HG02642 (cell line): ENCODE results near the gene TRIM69.

Experiments
- ATAC-seq: cut with Tn5 transposase; IDR thresholded peaks from one replicate; pipeline ENCODE4 v1.9.1; 2021; ENCODE audit warnings: mild to moderate bottlenecking; ENCODE audit not compliant: unreplicated experiment, poor library complexity

Gene TRIM69

DNA sequence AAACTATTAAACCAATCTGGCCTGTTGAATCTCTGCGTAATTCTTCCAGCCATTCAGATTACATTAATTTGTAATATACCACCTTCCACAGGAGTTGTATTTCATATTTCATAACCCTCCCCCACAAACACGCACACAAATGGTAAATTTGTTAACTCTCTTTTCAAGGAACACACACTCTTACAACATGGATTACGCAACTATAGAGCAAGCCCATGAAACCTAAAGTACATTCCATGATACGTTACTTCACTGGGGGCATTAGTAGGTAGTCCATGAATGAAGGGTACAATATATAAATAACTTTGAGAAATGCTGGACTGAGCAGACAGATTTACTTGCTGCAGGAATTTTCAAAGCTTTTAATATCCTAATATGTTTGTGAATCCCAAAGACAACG, 65.0 kb downstream of the TRIM69 start:
- ATAC-seq, result no peak

DNA sequence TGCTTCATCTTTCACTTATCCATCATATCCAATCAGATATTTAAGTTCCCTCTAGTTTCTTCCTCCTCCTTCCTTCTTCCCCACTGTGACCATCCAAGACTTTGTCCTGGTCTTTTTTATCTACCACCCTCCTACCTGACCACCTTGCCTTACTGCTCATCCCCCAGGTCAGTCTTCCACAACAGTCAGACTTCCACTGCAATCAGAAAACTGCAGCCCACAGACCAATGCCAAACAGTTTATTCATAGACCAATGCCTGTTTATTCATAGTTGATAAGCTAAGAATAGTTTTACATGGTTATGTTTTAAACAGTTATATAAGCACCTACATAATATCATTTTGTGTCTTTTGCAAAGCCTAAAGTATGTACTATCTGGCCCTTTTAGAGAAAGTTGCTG, 65.5 kb downstream of the TRIM69 start:
- no peak for ATAC-seq

DNA sequence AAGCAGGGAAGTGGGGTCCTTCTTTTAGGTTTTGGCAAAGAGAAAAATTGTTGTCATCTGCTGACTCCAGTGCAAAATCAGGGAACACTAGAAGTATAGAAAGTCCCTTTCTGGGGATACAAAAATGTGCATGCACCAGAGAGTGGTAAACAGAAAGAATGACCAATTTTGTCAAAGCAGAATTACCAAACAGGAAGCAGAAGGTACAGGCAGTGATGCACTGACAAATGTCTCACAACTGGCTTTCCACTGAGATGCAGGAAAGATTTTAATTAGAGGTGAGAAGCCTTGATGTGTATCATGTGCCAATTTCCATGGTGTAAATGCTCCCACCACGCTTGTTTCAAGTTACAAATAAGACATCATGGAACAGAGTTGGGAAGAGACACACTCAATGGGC, 66.0 kb downstream of the TRIM69 start:
- ATAC-seq, result no peak

DNA sequence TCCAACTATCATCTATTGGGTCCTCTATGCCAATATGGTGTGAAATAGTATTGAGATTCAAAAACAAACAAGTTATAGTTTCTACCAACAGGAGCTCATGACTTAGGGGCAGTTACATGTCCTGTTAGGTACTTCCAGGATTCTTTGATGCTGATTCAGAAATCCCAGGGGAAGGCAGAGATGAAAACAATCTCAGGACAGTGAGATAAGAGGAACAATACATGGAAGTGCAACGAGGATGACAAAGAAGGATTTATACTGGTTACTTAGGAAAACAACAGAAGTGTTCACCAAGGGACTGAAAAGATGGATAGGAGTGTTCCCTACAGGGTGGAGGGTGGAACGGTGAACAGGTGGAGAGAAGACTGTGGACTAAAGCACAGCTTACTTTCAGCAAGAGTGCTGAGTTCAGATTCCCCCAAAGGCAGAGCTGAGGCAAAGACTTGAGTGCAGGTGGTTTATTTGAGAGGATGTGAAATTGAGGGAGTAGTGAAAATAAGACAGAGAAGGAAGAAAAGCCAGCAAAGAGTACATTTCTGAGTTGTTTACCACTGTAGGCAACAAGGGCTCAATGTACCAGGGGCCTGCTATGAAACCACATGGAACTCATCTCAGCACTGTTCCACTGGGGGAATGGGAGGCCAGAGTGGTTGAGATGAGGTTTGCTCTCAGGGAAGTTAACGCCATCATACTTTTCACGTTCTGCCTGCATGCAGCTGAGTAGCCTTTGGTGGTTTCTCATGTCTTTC, 68.1 kb downstream of the TRIM69 start:
- ATAC-seq, result peak; percentile 51

DNA sequence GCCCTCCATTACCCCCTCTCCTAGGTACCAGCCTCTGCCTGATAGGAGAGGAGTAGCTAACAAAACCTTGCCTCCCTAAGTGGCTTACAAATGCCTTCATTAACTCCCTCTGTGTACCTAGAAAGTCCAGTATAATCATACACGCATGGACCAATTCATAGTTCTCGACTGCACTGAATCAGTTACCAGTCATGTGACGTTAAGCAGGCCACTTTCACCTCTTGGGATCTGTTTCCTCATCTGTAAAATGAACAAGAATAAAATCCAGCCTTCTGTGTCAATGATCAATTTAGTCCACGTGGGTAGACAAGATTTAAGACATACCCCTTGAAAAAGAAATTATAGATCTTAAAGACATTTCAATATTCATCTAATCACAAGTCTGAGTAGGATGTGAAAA, 72.2 kb downstream of the TRIM69 start:
- ATAC-seq, result no peak

DNA sequence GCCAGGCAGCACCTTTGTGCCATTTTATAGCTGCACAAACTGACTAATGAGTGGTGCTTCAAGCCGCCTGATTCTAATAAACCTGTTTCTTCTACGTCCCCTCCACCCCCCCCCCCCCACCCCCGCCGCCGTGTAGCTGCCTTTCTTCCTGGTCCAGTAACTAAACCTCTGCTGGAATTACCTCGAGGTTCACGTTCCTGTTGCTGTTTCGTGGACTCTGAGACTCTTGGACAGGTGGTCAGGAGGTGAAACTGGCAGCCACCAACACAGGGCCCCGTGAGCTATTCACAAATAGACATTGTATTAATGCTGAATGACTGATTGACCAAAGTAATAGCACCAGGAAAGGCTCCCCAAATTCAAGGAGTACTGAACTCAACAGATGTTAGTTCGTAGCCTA, 73.9 kb downstream of the TRIM69 start:
- ATAC-seq, result no peak

DNA sequence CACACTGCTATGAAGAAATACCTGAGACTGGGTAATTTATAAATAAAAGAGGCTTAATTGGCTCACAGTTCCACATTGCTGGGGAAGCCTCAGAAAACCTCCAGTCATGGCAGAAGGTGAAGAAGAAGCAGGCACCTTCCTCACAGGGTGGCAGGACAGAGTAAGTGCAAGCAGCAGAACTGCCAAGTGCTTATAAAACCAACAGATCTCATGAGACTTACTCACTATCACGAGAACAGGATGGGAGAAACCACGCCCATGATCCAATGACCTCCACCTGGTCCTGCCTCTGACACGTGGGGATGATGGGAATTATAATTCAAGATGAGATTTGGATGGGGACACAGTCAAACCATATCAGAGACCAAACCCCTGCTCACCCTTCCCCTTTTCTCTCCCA, 75.0 kb downstream of the TRIM69 start:
- no peak for ATAC-seq

DNA sequence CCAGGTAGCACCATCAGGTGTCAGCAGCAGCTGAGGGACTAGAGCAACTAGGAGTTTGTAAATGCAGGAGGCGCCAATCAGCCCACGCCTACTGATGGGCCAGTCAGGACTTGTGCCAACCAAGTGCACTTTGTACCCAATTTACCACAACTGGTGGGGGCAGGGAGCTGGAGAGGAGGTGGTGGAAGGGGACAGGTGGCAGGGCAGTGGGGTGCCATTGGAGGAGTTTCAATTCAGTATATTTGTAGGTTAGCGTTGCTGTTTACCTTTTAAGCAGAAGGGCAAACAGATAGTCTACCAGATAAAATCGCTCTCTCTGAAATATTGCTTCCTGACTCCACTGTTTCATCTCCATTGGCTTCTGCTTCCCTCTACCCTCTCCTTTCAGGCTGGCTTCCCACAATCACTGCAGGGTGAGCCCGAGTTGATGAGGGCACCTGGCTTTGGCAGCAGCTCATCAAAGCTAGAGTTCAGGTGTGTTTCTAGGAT, 75.7 kb downstream of the TRIM69 start:
- ATAC-seq, result no peak

DNA sequence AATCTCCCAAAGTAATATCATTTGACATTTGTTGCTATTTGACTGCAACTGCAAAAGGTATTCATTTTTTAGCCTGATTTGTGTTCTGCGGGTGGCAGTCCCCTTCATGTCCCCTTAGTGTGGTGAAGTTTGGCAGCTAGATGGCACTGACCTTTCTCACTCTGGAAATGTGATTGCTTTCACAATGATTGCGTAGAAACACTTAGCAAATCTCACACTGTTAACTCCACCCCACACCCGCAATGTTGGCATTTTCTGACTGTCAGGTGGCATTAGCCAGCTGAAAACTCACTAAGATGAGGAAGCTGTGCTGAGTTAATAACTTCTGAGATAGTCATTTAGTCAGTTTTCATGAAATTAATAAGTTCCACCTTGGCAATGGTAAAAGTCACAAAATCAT, 76.9 kb downstream of the TRIM69 start:
- no peak for ATAC-seq
